Calu3 (cell line): ENCODE measurements around the gene DAB1. TPM values are rescaled to one million over a fixed set of nuclear protein-coding genes. Genes with fewer than 3 reads are reported as not detected.

Experiments used
- BruUV-seq: library from RNA; stranded (reverse); fragments of 400-500 nt; replicated peaks from 2 replicates; lab custom pipeline; 2021; lab: Mats Ljungman, UMichigan
- CTCF ChIA-PET: fragments of 300-600 bp; sonication (Branson Sonifier 250); formaldehyde crosslinking; loops from one replicate; lab custom pipeline; 2022; ENCODE audit warnings: antibody characterized with exemption; lab: Charles Lee
- DNase-seq: peaks from one replicate; pipeline ENCODE4 v3.0.0; 2022
- H3K27ac Mint-ChIP-seq: one replicate; pipeline ENCODE4 v1.8.0; 2022; ENCODE audit warnings: mixed read lengths; ENCODE audit not compliant: unreplicated experiment
- H3K27me3 Mint-ChIP-seq: one replicate; pipeline ENCODE4 v1.8.0; 2022; ENCODE audit warnings: mixed read lengths; ENCODE audit not compliant: unreplicated experiment
- H3K36me3 Mint-ChIP-seq: one replicate; pipeline ENCODE4 v1.8.0; 2022; ENCODE audit warnings: mild to moderate bottlenecking, moderate library complexity, mixed read lengths; ENCODE audit not compliant: insufficient read depth, unreplicated experiment
- H3K4me1 Mint-ChIP-seq: one replicate; pipeline ENCODE4 v1.8.0; 2022; ENCODE audit warnings: mild to moderate bottlenecking, low read depth, mixed read lengths; ENCODE audit not compliant: unreplicated experiment
- H3K4me3 Mint-ChIP-seq: one replicate; pipeline ENCODE4 v1.8.0; 2022; ENCODE audit warnings: mild to moderate bottlenecking, low read depth, moderate library complexity, mixed read lengths; ENCODE audit not compliant: unreplicated experiment
- H3K9me3 Mint-ChIP-seq: one replicate; pipeline ENCODE4 v1.8.0; 2022; ENCODE audit warnings: low read depth, mixed read lengths; ENCODE audit not compliant: unreplicated experiment
- intact Hi-C: fragments of 100-400 bp; cut with micrococcal nuclease; formaldehyde crosslinking; loops from one replicate; pipeline ENCODE4 v1.10.0; 2022; ENCODE audit not compliant: unreplicated experiment
- total RNA-seq: library from RNA; stranded (reverse); gene quantifications from 2 replicates; pipeline ENCODE4 v1.2.3, GENCODE V29; 2022
- TF ChIP-seq, protein P1 (sequence below): fragments of 200-600 bp; IDR thresholded peaks from one replicate; pipeline ENCODE4 v1.8.0; 2022; ENCODE audit warnings: antibody characterized with exemption; ENCODE audit not compliant: unreplicated experiment

Gene DAB1
- total RNA-seq, 1 experiment from 2014 or later: not detected

DNA sequence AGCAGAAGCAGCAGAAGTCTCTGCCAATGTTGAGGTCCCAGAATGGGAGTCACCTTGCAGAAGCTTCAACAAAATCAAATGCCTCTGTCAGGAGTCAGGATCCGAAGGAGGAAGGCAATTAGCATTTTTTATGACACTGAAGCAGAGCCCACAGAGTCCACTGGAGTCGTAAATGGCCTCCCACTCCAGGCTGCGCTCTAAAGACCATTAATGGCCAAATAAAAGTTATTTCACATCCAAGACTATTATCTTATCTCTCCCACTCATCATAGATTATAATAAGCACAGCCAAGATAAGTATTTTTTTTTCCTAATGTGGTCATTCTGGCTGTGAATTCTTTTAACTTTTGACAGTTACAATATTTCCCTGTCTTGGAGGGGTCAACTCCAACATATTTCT, 267.0 kb downstream of the DAB1 start:
- TF ChIP-seq, protein P1, sequence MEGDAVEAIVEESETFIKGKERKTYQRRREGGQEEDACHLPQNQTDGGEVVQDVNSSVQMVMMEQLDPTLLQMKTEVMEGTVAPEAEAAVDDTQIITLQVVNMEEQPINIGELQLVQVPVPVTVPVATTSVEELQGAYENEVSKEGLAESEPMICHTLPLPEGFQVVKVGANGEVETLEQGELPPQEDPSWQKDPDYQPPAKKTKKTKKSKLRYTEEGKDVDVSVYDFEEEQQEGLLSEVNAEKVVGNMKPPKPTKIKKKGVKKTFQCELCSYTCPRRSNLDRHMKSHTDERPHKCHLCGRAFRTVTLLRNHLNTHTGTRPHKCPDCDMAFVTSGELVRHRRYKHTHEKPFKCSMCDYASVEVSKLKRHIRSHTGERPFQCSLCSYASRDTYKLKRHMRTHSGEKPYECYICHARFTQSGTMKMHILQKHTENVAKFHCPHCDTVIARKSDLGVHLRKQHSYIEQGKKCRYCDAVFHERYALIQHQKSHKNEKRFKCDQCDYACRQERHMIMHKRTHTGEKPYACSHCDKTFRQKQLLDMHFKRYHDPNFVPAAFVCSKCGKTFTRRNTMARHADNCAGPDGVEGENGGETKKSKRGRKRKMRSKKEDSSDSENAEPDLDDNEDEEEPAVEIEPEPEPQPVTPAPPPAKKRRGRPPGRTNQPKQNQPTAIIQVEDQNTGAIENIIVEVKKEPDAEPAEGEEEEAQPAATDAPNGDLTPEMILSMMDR: no peak
- Mint-ChIP-seq H3K27me3 (no peaks in the 10 kb centered on the region), H3K4me1 (no peaks in the 10 kb centered on the region)

DNA sequence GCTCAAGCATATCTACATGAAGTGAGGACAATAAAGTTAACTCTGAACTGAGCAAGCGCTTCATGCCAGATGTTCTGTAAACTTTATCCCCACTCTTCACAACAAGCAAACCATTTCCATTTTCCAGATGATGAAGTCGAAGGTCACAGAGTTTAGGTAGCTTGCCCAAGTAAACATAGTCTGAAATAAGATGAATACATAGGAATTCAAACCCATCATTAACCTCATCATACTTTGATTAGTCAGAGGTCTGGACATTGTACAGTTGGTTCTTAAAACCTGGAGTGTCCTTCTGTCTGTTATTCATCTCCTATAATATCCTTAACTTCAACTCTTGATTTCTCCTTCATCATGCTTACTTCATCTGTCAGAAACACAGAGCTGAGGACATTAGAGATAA, 277.8 kb downstream of the DAB1 start:
- H3K36me3 Mint-ChIP-seq: no peaks in the 10 kb centered on the region
- H3K27me3 Mint-ChIP-seq: no peaks in the 10 kb centered on the region
- TF ChIP-seq, protein P1: no peak
- CTCF ChIA-PET: no interaction called here
- H3K9me3 Mint-ChIP-seq: peaks cover 6% of the 10 kb centered on the region
- H3K4me3 Mint-ChIP-seq: no peak overlapping the region
- no peak for DNase-seq
- BruUV-seq: no TSS peak
- no peaks in the 10 kb centered on the region for H3K4me1 Mint-ChIP-seq
- intact Hi-C loops: no loop called here
- no peak overlapping the region for H3K27ac Mint-ChIP-seq

More for the DNA sequence above, 267.0 kb downstream of the DAB1 start:
- DNase-seq: no peak
- CTCF ChIA-PET: no interaction called here
- no peak overlapping the region for H3K27ac Mint-ChIP-seq
- H3K4me3 Mint-ChIP-seq: no peak overlapping the region
- H3K9me3 Mint-ChIP-seq: peaks cover 5% of the 10 kb centered on the region
- intact Hi-C loops: no loop called here
- no TSS peak for BruUV-seq
- peaks cover 4% of the 10 kb centered on the region for H3K36me3 Mint-ChIP-seq

DNA sequence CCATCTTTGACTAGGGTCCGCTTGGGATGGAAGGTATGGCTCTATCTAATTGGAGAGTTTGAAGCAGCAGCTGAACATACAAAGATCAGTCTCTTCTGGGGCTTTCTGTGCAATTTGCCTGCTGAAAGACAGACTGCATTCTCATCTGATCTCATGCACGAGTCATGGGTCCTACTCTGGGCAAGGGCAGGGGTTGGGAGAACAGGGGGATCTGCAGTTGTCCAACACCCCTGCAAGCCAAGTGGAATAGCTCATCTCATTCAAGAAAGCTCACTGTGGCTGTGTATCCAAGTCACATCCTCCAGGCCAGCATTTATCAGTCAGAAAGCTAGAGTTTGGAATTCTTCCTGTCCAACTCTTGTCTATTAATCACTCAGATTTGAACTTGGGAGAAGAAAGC, 280.9 kb downstream of the DAB1 start:
- CTCF ChIA-PET: interaction anchor here (0.7 kb wide), 1 partner anchor 277 kb away, joined by 3 read pairs; no protein-coding TSS in a partner anchor
- TF ChIP-seq, protein P1: no peak
- no TSS peak for BruUV-seq
- no peaks in the 10 kb centered on the region for H3K27me3 Mint-ChIP-seq
- H3K4me3 Mint-ChIP-seq: no peak overlapping the region
- intact Hi-C loops: no loop called here
- H3K9me3 Mint-ChIP-seq: peaks cover 8% of the 10 kb centered on the region
- DNase-seq: no peak
- no peak overlapping the region for H3K27ac Mint-ChIP-seq
- no peaks in the 10 kb centered on the region for H3K36me3 Mint-ChIP-seq
- H3K4me1 Mint-ChIP-seq: no peaks in the 10 kb centered on the region

DNA sequence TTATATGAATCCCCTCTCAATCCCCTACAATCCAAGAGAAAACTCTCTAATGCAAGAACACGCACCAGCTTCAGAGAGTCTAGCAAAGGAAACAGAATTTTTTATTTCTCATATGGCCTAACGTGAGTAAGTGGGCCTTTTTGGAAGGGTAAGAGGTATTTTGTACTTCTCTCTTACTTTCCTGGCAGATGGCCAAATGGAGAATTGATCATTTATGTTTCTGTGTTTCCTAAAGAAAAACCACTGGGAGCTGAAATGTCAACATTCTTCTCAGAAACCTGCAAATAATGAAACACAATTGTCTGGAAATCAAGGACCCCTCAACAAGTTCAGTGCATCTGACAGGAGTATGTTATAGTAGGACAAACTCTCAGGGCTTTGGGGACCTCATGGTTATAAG, 281.7 kb downstream of the DAB1 start:
- Mint-ChIP-seq H3K27ac (no peak overlapping the region), H3K4me1 (no peaks in the 10 kb centered on the region), H3K27me3 (no peaks in the 10 kb centered on the region), H3K36me3 (no peaks in the 10 kb centered on the region), H3K9me3 (peaks cover 8% of the 10 kb centered on the region), H3K4me3 (no peak overlapping the region)
- intact Hi-C loops: no loop called here
- CTCF ChIA-PET: no interaction called here
- no TSS peak for BruUV-seq
- DNase-seq: no peak
- TF ChIP-seq, protein P1: no peak
